NCI-H2107 (cell line): ENCODE data around the gene CORO2A.
A peak's percentile ranks its signal among the peaks of the same experiment; 100 is the strongest.
"Not testable (repeated sequence)": the region's sequence is repeated elsewhere in the genome, so short reads cannot be mapped to it uniquely, and the experiment has no call there.

Experiments
- DNase-seq: peaks from one replicate; lab custom pipeline; 2025; lab: John Stamatoyannopoulos, UW

The CORO2A gene

DNA sequence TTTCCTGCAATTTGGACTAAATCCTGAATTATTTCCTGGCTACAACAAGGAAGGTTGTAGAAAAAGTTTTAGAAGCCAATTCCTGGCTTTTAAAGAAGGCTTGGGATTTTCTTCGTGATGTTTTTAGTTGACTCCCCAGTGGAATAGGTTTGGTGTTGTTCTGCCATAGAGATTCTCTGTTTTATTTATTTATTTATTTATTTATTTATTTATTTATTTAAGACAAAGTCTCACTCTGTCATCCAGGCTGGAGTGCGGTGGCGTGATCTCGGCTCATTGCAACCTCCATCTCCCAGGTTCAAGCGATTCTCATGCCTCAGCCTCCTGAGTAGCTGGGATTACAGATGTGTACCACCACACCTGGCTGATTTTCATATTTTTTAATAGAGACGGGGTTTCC, 75.3 kb downstream of the CORO2A start:
- not testable (repeated sequence) for DNase-seq

DNA sequence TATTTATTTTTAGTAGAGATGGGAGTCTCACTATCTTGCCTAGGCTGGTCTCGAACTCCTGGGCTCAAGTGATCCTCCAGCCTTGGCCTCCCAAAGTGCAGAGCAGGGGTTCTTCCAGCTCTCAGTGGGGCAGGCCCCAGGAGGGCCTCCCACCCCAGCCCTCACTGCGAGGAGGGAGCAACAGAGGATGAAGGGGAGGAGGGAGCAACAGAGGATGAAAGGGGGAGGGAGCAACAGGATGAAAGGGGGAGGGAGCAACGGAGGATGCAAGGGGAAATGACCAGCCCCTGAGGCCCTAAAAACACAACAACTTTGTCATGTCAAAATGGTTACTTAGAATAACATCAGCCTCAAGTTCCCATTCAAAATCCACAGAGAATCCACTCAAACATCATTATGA, 83.4 kb downstream of the CORO2A start:
- DNase-seq: no peak

DNA sequence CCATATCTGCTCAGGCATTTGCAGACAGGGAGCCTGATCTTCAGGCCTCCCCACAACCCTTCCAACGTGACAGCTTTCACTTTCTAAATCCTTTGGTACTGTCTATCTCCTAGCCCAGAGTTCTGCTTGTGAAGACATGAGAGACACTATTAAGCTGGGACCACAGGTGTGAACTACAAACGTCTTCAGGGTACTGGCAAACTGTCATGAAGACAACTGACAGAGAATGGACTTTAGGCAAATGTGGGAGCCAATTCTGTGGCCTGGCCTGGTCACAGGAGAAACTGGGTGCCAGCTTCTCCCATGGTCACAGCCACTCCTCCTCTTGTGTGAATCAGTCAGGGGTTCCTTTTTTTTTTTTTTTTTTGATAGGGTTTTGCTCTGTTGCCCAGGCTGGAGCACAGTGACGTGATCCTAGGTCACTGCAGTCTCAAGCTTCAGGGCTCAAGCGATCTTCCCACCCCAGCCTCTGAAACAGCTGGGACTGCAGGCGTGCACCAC, 83.9 kb downstream of the CORO2A start:
- no peak for DNase-seq

DNA sequence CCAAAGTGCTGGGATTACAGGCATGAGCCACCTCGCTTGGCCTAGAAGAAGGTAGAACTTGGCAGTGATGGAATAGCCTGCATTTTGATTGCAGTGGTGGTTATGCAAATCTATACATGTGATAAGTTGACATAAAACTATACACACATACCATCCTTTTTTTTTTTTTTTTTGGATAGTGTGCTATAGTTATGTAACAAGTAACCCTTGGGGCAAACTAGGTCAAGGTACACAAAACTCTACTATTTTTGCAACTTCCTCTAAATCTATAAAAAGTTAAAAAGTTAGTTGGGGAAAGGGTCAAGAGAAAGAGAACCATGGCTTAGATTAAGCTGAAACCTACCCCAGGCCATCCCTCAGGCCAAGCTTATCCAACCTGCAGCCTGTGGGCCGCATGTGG, 84.5 kb downstream of the CORO2A start:
- DNase-seq: no peak

DNA sequence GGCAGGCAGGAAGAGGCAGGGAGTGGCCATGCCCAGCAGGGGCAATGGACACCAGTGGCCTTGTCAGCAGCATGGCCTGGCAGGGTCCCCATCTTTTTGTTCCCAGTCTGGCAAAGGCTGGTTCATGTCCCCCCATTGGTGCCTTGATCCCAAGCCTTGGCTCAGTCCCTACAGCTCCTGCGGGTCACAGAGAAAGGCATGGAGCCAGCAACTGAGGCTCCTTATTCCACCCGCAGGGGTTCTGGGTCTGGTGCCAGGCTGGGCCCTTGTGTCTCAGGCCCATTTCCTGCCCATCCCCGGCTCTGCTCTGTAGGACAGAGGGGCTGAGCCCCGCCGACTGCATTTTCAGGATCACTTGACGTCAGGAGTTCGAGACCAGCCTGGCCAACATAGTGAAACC, 87.4 kb downstream of the CORO2A start:
- no peak for DNase-seq

DNA sequence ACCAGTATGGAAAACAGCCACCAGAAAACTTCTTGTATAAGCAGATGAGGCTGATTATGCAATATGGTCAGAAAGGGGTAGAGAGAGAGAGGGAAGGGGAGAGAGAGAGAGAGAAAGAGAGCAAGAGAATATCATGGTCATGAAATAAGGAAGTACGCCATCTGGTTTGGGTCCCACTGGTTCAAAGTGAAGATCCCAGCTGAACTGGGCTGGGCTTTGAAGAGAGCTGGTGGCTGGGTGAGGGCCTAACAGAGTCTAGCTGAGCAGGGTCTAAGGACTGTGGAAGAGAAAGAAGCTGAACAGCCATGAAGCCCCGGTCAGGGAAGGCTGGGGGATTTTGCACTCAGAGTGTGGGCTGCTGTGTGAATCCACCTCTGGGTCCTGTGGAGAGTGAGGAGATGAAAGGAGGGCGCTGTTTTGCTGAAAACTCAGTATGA, 88.0 kb downstream of the CORO2A start:
- no peak for DNase-seq

DNA sequence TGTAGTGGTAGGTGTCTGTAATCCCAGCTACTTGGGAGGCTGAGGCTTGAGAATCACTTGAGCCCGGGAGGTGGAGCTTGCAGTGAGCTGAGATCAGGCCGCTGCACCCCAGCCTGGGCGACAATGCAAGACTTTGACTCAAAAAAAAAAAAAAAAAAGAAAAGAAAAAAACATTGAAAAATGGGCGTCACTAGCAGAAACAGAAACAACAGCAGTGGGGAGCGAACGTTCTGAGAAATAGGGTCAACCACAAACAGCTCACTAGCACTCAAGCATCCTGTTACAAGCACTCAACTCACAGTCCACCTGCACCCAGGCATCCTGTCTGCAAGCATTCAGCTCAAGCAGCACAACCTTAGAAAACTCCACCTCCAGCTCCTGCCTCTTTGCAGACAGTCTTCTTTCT, 90.6 kb downstream of the CORO2A start:
- peak; percentile 68 for DNase-seq

DNA sequence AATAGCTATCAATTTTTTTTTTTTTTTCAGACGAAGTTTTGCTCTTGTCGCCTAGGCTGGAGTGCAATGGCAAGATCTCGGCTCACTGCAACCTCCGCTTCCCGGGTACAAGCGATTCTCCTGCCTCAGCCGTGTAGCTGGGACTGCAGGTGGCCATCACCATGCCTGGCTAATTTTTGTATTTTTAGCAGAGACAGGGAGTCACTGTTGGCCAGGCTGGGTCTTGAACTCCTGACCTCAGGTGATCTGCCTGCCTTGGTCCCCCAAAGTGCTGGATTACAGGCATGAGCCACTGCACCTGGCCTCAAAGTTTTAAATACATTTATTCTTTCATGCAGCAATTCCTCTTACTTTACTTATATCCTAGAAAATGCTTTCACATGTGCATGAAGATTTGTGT, 91.0 kb downstream of the CORO2A start:
- DNase-seq: no peak

DNA sequence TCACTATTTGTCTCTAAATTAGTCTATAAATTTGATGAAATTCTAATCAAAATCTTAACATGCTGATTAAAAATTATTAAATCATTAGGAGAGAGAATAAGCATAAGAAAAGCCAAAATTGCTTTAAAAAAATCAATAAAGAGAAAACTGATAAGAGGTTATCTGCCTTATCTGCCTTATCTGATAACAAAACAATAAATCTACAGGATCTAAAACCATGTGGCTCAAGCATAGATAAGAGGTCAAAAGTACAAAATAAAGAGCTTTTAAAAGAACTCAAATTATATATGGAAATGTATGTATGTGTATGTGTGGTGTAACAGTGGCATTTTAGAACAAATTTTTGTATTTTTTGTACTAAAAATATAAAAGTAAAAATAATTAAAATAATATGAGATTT, 92.0 kb downstream of the CORO2A start:
- DNase-seq: no peak

DNA sequence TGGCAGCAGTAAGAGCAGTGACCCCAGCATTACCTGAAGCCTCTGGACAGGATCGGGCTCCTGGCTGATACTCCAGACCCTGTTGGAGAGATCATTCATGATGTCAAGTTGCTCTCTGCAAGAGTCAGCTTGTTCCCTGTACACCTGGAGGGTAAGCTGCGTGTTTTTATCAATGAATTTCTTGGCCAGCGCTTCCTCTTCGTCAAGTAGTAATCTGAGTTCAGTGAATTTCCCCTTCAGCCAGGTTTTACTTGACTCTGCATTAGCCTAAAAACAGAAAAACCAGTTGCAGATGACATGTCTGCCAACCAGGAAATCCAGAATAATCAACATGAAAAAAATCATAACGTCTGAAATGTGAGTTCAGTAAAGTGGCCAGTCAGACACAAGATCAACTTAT, 92.5 kb downstream of the CORO2A start:
- DNase-seq: no peak

DNA sequence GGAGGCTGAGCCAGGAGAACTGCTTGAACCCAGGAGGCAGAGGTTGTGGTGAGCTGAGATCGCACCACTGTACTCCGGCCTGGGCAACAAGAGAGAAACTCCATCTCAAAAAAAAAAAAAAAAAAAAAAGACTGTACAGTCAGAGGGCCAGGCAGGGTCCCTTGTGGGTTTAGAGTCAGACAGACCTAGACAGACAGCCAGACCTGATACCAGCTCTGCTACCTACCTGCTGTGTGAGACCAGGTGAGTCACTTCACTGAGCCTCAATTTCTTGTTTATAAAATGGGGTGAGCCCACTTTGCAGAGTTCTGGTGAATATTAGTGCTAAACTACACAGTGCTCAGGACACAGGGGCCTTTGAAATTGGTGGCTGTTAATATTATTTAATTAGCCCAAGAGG, 93.1 kb downstream of the CORO2A start:
- no peak for DNase-seq

DNA sequence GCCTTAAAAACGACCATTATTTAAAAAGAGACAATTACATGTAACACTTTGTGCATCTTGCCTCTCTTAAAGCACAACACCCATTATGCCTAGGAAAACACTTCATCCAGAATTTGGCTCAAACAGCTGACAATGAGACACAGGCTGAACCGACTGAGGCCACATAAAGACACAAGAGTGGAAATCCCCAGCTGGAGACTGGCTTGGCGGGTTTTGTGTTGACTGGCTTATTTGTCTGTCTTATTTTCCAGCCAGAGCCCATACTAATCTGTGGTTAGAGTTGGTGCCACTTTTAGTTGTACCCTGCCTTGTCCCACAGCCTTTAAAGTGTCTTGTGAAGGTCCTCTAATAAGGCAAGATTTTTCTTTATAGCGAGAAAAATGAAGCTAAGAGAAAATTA, 94.6 kb downstream of the CORO2A start:
- DNase-seq: peak; percentile 43

DNA sequence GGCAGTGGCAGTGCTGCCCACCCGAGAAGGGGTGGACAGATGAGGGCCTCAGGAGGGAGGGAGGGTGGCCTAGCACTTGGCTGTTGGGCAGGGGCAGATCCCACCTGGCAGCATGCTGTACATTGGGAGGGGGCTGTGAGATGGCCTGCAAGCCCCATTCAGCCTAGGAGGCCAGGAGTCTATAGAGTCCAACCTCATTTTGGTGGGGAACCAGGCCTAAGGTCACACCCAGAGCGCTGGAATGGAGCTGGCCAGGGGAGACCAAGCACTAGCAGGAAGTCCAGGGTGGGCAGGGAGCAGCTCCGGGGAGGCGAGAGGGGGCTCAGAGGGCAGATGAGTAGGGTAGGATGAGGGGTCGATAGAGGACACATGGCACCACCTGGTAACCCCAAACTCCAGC, 96.3 kb downstream of the CORO2A start:
- DNase-seq: no peak

DNA sequence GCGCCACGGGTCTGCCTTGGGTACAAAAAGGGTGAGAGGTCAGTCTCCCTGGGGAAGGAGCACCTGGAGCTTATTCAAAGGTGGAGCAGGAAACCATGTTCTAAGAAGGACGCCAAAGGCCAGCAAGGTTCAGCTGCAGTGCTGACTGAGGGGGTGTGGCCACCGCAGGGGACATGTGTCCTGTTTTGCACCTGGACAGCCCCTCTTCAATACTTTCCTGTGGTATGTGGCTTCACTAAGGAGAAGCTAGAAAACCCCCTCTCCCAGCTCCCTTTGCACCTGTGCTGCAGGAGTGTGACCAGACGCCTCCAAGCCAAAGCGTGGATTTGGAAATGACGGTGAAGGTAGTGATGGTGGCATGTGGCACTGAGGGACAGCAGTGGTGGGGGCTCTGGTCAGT, 97.0 kb downstream of the CORO2A start:
- DNase-seq: no peak

DNA sequence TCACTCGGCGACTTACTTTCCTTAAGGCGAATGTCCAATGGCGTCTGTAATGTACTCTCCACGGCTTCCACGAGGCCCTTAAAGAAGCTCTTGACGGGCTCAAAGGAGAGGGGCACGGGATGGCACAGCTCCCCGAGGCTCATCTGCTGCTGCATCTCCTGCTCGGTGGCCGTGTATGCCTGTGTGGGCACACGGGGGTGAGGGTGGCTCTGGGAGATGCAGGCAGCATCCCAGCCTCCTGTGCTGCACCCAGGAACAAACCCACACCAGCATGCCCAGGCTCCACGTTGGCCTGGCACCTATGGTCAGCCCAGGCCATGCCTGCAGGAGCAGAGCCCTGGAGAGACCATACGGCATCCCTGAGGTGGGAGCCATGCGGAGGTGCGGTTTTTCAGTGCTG, 97.6 kb downstream of the CORO2A start:
- no peak for DNase-seq

DNA sequence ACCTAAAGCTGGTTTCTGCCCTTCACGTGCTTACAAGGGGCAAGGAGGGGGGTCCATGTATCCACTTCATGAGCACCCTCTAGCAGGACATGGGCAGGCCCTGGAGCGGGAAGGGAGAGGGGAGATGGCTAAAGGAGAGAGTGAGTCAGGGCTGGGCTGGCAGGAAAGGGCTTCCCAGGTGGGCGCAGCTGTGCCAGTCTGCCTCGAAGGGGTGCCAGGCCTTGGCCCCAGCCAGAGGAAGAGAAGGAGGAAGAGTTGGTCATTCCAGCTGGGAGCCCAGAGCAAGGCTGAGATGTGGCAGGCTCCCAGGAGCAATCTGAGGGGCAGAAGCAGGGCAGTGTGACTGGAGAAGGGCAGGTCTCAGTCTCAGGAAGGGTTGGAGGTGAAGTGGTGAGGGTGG, 98.1 kb downstream of the CORO2A start:
- no peak for DNase-seq

DNA sequence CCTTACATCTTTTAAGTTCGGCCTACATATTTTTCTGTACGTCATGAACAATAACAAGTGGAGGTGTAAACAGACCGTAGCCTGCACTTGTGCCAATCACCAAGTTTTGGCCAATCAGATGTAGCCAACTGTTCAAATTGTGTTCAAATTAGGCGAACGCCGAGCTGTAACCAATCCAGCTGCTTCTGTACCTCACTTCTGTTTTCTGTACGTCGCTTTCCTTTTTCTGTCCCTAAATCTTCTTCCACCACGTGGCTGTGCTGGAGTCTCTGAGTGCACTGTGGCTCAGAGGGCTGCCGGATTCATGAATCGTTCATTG, 99.9 kb downstream of the CORO2A start:
- no peak for DNase-seq

DNA sequence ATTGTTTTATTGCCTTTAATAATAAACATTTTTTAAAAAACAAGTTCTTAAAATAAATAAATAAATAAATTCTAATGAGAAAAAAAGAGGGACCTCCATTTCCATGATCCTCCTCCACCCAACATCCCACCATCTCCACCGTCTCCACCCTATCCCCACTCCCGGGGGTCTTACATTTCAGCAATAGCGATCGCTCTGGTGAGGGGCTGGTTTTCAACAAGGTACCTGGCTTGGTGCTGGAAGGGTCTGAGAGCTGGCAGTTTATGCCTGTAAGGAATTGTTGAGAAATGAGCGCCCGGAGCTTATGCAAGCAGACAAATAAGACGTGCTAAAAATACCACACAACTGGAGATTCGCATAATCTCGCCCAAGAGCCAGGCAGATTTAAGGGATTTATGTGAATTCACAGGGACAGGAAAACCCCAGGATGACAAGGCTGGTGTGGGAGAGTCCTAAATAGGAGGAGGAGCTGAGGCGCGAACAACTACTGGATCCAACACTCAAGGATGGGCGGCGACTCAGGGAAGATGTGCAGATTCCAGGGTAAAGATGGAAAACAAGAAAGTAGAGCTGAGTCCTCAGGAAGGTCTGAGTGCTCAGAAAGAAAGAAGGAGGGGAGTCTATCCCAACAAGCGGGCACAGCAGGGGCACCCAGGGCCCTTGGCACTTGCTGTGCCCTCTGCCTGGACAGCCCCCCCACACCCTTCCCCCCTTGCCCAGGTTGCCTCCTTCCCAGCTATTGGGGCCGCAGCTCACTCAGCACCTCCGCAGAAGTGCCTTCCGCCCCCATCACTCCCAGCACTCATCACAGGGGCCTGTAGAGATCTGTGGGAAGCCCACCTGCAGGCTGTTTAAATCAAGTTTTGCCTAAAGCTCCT, 100.5 kb downstream of the CORO2A start:
- no peak for DNase-seq

DNA sequence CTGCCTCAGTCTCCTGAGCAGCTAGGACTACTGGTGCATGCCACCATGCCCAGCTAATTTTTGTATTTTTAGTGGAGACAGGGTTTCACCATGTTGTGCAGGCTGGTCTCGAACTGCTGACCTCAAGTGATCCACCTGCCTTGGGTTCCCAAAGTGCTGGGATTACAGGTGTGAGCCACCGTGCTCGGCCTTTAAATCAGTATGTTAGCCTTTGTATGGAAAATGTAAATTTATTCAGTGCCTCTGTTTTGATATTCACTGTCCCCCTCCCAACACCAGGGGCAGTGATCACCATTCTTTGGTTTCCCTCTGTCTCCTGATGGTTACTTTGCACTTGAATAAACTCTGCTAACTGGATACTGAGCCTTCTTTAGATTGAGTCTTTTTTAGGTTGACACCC, 101.8 kb downstream of the CORO2A start:
- DNase-seq: not testable (repeated sequence)

DNA sequence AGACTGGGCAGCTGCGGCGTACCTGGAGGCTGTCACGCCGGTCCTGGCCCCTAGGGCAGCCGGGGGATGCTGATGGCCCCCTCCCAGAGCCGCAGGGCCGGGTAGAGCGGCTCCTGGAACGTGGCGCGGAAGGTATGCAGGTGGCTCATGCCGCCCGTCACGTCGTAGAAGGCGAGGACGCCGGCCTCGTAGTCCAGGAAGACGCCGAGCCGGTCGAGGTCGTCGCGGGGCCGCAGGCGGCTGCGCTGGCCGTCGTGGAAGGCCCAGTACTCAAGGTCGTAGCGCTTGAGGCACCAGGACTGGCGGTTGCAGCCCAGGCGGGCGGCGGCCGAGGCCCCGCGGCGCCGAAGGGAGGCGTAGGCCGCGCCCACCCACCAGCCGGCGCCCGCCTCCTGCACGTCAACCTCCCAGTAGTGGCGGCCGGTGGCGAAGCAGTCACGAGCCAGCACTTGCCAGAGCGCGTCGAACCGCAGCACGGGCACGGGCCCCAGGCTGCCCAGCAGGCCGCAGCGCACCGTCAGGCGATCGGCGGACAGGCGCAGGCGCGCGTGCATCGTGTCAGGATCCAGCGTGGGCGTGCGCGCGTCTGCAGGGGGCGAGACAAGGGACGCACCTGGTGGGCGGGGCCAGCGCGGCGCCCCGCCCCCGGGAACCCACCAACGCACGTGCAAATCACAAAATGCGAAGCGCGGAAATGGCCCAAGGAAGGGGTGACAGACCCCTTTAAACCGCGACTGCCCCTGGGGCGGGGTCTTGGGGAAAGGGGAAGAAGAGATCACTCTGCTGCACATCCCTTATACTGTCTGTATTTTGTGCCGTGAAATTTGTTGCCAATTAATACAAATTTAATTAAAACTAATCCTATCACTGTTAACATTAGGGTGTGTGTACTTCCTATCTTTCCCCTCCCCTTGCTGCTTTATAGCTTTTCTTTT, 104.8 kb downstream of the CORO2A start:
- DNase-seq: no peak

DNA sequence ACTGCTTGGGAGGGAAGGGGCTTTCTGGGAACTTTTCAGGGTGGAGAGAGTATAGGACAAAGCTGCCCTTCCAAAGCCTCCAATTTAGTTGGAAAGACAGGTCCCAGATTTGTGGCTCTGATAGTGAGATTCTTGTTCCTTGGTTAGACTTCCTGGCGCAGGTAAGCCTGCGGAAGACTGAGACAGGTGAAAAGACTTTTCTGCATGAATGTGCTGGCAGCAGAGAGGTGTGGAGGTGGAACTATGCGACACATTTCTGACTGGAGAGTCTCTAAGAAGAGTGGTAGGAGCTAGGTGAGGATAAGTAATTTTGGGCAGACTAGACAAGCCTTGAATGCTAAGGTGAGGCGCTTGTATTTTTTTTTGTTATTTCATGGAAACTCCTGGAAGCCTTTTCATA, 106.0 kb downstream of the CORO2A start:
- no peak for DNase-seq

DNA sequence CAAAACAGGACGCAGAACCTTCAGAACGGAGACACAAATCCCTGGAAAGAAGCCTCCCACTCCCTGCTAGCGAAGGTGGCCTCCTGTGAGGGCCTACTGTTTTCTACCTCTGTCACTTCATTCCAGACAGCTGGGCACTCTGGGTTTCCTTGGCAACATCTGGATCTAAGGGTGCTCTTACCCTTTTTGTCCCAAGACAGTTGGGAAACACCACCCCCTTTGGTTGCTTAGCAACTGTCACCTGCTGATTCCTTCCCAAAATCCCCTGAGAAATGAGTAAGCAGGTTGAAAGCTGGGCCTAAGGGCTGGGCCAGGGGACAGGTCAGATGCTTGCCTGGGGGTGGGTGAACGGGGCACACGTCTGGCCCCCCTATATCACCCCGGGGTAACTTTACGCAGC, 106.5 kb downstream of the CORO2A start:
- DNase-seq: no peak

DNA sequence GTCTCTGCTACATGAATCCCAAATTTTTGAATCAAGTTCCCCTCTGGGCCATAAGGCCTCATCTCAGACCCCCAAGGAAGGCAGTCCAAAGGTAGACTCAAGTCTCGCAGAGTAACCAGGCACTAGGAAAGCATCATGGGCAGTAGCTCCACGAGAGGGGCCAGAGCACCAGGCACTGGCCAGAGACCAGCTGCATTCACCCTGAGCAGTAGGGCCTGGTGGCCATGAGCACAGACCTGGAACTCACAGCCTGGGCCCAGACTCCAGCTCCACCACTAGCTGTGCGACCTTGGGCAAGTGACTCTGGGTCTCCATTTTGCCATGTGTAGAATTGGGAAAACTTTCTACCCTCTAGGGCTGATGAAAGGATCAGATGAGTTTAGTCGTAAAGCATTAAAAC, 107.4 kb downstream of the CORO2A start:
- no peak for DNase-seq
